Activated naive CD8-positive, alpha-beta T cell treated with anti-CD3 and anti-CD28 coated beads for 36 hours (primary cell): ENCODE measurements around the gene SERPINF2. TPM values are rescaled to one million over a fixed set of nuclear protein-coding genes. Genes with fewer than 3 reads are reported as not detected.
"Not testable (repeated sequence)": the region's sequence is repeated elsewhere in the genome, so short reads cannot be mapped to it uniquely, and the experiment has no call there.

Experiments used
- DNase-seq: peaks from one replicate; pipeline ENCODE4 v3.0.0; 2021
- H3K27ac Mint-ChIP-seq: one replicate; pipeline ENCODE4 v1.8.0; 2022; ENCODE audit warnings: mild to moderate bottlenecking, moderate library complexity, mixed read lengths
- H3K27me3 Mint-ChIP-seq: one replicate; pipeline ENCODE4 v1.8.0; 2022; ENCODE audit warnings: mild to moderate bottlenecking, mixed read lengths
- H3K36me3 Mint-ChIP-seq: one replicate; pipeline ENCODE4 v1.8.0; 2021; ENCODE audit warnings: mild to moderate bottlenecking, mixed read lengths
- H3K4me1 Mint-ChIP-seq: one replicate; pipeline ENCODE4 v1.8.0; 2021; ENCODE audit warnings: mixed read lengths
- H3K4me3 Mint-ChIP-seq: one replicate; pipeline ENCODE4 v1.8.0; 2022; ENCODE audit warnings: mild to moderate bottlenecking, moderate library complexity, mixed read lengths
- H3K9me3 Mint-ChIP-seq: one replicate; pipeline ENCODE4 v1.8.0; 2022; ENCODE audit warnings: mixed read lengths
- total RNA-seq, 2 experiments: library from RNA; stranded (reverse); gene quantifications; one replicate each; pipeline ENCODE4 v1.2.3, GENCODE V29; 2021

SERPINF2 gene
- total RNA-seq, 2 experiments from 2014 or later = 0.08 to 0.12 TPM

GRCh38 chr17:1713160-1713877 lies 29.4 kb upstream of the SERPINF2 start:
- Mint-ChIP-seq H3K36me3 (no peaks in the 10 kb centered on the region), H3K27ac (no peak overlapping the region), H3K4me1 (peaks cover 29% of the 10 kb centered on the region), H3K4me3 (no peak overlapping the region), H3K27me3 (peaks cover 38% of the 10 kb centered on the region), H3K9me3 (no peaks in the 10 kb centered on the region)
- DNase-seq = no peak

GRCh38 chr17:1713878-1714426 lies 28.7 kb upstream of the SERPINF2 start:
- H3K27ac Mint-ChIP-seq = no peak overlapping the region
- H3K4me3 Mint-ChIP-seq = peak overlapping the region; percentile 35

GRCh38 chr17:1714427-1714979 lies 28.2 kb upstream of the SERPINF2 start:
- Mint-ChIP-seq H3K36me3 (no peaks in the 10 kb centered on the region), H3K27me3 (peaks cover 30% of the 10 kb centered on the region), H3K4me3 (peak overlapping the region; percentile 35), H3K27ac (no peak overlapping the region), H3K9me3 (no peaks in the 10 kb centered on the region), H3K4me1 (peaks cover 26% of the 10 kb centered on the region)
- peak; percentile 31 for DNase-seq

More at GRCh38 chr17:1713878-1714426, 28.7 kb upstream of the SERPINF2 start:
- Mint-ChIP-seq H3K36me3 (no peaks in the 10 kb centered on the region), H3K4me1 (peaks cover 27% of the 10 kb centered on the region), H3K27me3 (peaks cover 35% of the 10 kb centered on the region), H3K9me3 (no peaks in the 10 kb centered on the region)
- no peak for DNase-seq

- H3K4me3 Mint-ChIP-seq = peak overlapping the region; percentile 60
- H3K36me3 Mint-ChIP-seq = no peaks in the 10 kb centered on the region
- no peak overlapping the region for H3K27ac Mint-ChIP-seq
- peak; percentile 66 for DNase-seq
- H3K27me3 Mint-ChIP-seq = peaks cover 30% of the 10 kb centered on the region
- H3K4me1 Mint-ChIP-seq = peaks cover 28% of the 10 kb centered on the region
- no peaks in the 10 kb centered on the region for H3K9me3 Mint-ChIP-seq
These were observed 27.5 kb upstream of the SERPINF2 start for GRCh38 chr17:1714980-1715802.

- Mint-ChIP-seq H3K4me3 (peak overlapping the region; percentile 92), H3K27ac (peak overlapping the region; percentile 67), H3K4me1 (peaks cover 27% of the 10 kb centered on the region), H3K9me3 (no peaks in the 10 kb centered on the region), H3K27me3 (peaks cover 25% of the 10 kb centered on the region), H3K36me3 (no peaks in the 10 kb centered on the region)
- DNase-seq = no peak
These were observed 26.9 kb upstream of the SERPINF2 start for GRCh38 chr17:1715803-1716075.

GRCh38 chr17:1716076-1716911 lies 26.4 kb upstream of the SERPINF2 start:
- Mint-ChIP-seq H3K27ac (peak overlapping the region; percentile 93), H3K36me3 (no peaks in the 10 kb centered on the region), H3K4me1 (peaks cover 23% of the 10 kb centered on the region)

GRCh38 chr17:1716912-1717695 lies 25.6 kb upstream of the SERPINF2 start:
- Mint-ChIP-seq H3K36me3 (no peaks in the 10 kb centered on the region), H3K4me1 (peaks cover 23% of the 10 kb centered on the region), H3K9me3 (no peaks in the 10 kb centered on the region), H3K4me3 (peak overlapping the region; percentile 93), H3K27ac (peak overlapping the region; percentile 93), H3K27me3 (peaks cover 15% of the 10 kb centered on the region)
- DNase-seq = peak; percentile 86

More at GRCh38 chr17:1716076-1716911, 26.4 kb upstream of the SERPINF2 start:
- H3K4me3 Mint-ChIP-seq = peak overlapping the region; percentile 93
- DNase-seq = peak; percentile 100
- peaks cover 19% of the 10 kb centered on the region for H3K27me3 Mint-ChIP-seq
- H3K9me3 Mint-ChIP-seq = no peaks in the 10 kb centered on the region

- H3K27me3 Mint-ChIP-seq = peaks cover 14% of the 10 kb centered on the region
- no peak for DNase-seq
- H3K4me3 Mint-ChIP-seq = no peak overlapping the region
- no peaks in the 10 kb centered on the region for H3K9me3 Mint-ChIP-seq
- no peaks in the 10 kb centered on the region for H3K36me3 Mint-ChIP-seq
- peak overlapping the region; percentile 93 for H3K27ac Mint-ChIP-seq
- peaks cover 33% of the 10 kb centered on the region for H3K4me1 Mint-ChIP-seq
These were observed 24.1 kb upstream of the SERPINF2 start for GRCh38 chr17:1718362-1719165.

GRCh38 chr17:1720856-1721386 lies 21.8 kb upstream of the SERPINF2 start:
- Mint-ChIP-seq H3K4me3 (no peak overlapping the region), H3K27me3 (no peaks in the 10 kb centered on the region), H3K9me3 (no peaks in the 10 kb centered on the region), H3K4me1 (peaks cover 34% of the 10 kb centered on the region), H3K36me3 (no peaks in the 10 kb centered on the region), H3K27ac (peak overlapping the region; percentile 42)
- DNase-seq = peak; percentile 64

- DNase-seq, H3K27ac Mint-ChIP-seq, H3K36me3 Mint-ChIP-seq, H3K9me3 Mint-ChIP-seq, H3K27me3 Mint-ChIP-seq, H3K4me3 Mint-ChIP-seq: not testable (repeated sequence)
- H3K4me1 Mint-ChIP-seq = peaks cover 30% of the 10 kb centered on the region
These were observed 20.6 kb upstream of the SERPINF2 start for GRCh38 chr17:1722022-1722421.

- peak within 1 kb of the TSS; percentile 83 for H3K27ac Mint-ChIP-seq
- DNase-seq = peak; percentile 90
- peaks cover 28% of the 10 kb centered on the region for H3K4me1 Mint-ChIP-seq
- H3K27me3 Mint-ChIP-seq = no peaks in the 10 kb centered on the region
- peaks cover 2% of the 10 kb centered on the region for H3K36me3 Mint-ChIP-seq
- H3K9me3 Mint-ChIP-seq = no peaks in the 10 kb centered on the region
- H3K4me3 Mint-ChIP-seq = peak within 1 kb of the TSS; percentile 78
These were observed 18.3 kb upstream of the SERPINF2 start, which contains the start of gene WDR81 for GRCh38 chr17:1724351-1724868. WDR81 (plus strand) TSS chr17:1724704; CDS start chr17:1724960, 256 bp downstream.

GRCh38 chr17:1724869-1725641 lies 17.6 kb upstream of the SERPINF2 start:
- H3K27me3 Mint-ChIP-seq = no peaks in the 10 kb centered on the region
- DNase-seq = peak; percentile 20
- peaks cover 27% of the 10 kb centered on the region for H3K4me1 Mint-ChIP-seq
- H3K4me3 Mint-ChIP-seq = peak overlapping the region; percentile 78
- H3K36me3 Mint-ChIP-seq = peaks cover 5% of the 10 kb centered on the region
- H3K9me3 Mint-ChIP-seq = no peaks in the 10 kb centered on the region
- H3K27ac Mint-ChIP-seq = peak overlapping the region; percentile 65
